Stimulated activated CD4-positive, alpha-beta T cell treated with anti-CD3 and anti-CD28 coated beads, Interleukin-15, amount 100 ng/mL, for 1 hour (primary cell): ENCODE data around the gene HIGD1C.
"Not testable (repeated sequence)": the region's sequence is repeated elsewhere in the genome, so short reads cannot be mapped to it uniquely, and the experiment has no call there.

Experiments used
- DNase-seq, 2 donors: peaks; one replicate each; pipeline ENCODE4 v3.0.0-alpha.2; 2020; ENCODE audit warnings: low read depth in 1 of 2, low spot score in 1 of 2

HIGD1C gene

DNA sequence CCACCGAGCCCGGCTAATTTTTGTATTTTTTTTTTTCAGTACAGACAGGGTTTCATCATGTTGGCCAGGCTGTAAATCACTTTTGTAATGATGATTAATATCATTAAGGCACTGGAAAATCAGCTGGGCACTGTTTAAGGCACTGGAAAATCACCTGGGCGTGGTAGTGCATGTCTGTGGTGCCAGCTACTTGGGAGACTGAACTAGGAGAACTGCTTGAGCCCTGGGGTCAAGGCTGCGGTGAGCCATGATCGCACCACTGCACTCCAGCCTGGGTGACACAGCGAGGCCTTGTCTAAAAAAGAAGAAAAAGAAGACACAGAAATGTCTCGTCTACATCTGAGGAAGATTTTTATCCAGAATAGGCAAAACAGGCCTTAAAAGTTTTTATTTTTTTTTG lies 61.1 kb downstream of the HIGD1C start:
- DNase-seq, result no peak

DNA sequence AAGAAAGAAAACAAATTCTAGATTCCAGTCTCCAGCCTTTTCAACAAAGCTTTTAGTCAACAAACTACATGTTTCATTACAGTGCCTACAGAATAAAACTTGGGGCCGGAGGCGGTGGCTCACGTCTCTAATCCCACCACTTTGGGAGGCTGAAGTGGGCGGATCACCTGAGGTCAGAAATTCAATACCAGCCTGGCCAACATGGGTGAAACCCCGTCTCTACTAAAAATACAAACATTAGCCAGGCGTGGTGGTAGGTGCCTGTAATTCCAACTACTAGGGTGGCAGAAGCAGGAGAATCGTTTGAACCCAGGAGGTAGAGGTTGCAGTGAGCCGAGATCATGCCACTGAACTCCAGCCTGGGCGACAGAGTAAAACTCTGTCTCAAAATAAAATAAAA lies 62.1 kb downstream of the HIGD1C start:
- DNase-seq, result not testable (repeated sequence)

DNA sequence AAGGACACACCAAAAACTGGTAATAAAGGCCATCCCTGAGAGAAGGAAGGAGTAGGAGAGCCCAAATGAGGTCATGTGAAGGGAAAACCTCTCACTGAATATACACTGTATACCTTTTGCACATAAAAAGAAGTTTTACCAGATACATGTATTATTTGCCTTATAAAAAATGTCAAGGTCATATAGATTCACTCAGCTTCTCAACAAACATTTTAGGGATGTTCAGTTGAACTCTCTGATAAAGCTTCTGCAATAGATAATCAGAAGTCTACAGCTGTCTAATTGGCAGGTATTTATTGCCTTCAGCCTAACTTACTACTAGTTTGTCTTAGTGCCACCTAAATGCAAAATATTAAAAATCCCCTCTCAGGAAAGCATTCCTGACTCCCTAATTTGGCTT lies 65.1 kb downstream of the HIGD1C start:
- DNase-seq, result no peak

DNA sequence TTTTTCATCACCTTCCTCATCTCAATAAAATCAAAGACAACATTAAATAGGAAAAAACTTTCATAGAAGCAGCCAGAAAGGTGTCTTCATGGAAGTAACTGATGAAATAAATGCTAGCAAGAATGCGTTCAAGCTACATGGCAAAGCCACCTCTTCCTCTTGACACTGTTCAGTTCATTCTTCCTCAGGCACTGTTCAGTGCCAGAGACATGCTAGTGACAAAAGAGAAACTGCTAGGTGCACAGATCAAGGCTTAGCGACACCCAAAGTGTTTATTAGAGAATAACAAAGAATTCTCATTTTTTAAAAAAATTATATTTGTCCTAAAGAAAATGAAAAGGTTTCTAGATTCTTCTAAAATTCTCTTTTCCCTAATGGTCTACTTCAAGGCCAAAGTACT lies 66.6 kb downstream of the HIGD1C start:
- DNase-seq, result no peak

DNA sequence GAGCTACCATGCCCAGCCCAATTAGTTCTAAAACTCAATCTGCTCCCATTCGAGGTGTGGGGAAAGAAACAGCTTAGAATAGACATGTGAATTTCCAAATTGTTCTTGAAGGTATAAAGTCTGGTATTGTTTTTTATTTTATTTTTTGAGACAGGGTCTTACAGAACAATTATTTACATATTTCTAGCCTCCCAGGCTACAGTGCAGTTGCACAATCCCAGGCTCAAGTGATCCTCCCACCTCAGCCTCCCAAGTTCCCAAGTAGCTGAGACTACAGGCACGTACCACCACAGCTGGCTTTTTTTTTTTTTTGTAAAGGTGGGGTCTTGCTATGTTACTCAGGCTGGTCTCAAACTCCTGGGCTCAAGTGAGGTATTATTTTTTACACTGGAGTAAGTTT lies 67.6 kb downstream of the HIGD1C start:
- no peak for DNase-seq
